GOT3 (cell line): ENCODE measurements around the gene VEGFC.

Experiments used
- DNase-seq: peaks from one replicate; lab custom pipeline; 2025; ENCODE audit warnings: mixed read lengths; lab: John Stamatoyannopoulos, UW

VEGFC gene

DNA sequence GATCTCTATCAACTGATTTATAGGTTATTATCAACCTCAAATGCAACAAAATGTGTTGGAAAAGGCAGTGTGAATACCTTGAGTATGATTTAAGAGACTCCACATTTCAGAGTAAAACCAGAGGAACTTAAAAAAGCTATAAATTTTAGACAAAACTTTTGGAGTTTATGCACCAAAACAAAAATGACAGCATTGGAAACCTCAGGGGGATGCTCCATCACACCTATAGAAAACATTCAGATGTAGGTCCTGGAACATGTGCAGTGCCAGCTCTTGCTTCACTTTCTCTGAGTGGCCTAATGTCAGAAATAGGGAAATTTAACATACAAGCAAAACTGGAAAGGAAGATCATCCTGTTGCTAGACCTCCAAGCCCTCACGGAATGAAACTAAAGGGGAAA is 5.8 kb upstream of the VEGFC start:
- DNase-seq = no peak

DNA sequence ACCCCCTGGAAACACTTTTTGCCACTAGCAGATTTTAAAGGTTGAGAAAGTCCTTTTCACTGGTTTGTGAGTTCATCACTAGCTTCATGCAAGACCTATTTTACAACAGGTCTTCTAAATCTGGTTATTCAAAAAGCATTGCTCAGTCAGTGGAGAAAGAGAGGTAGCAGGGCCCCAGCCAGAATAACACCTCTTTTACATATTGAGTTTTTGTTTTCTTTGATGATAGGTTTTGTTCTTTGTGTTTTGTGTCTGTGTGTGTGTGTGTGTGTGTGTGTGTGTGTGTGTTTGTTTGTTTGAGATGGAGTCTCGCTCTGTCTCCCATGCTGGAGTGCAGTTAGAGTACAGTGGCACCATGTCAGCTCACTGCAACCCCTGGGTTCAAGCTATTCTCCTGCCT is 2.7 kb upstream of the VEGFC start:
- DNase-seq = no peak

GRCh38 chr4:176794651-176795050 is 1.9 kb upstream of the VEGFC start:
- no peak for DNase-seq

DNA sequence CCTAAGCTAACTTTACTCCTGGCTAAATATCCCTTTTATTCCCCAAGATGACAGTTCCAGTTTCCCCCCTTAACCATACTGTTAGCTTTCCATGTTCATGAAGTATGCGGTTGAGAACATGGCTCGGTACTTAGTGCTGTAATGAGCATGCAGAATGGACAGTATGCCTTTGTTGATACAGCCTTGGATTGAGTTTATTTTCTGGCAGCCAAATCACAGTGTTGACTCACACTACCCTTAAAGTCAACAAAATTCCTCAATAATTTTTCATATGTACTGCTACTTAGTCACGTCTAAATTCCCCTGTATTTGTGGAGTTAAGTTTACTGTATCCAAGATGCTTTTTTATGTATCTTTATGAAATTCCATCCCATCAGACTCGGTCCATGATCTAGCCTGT is 1.4 kb upstream of the VEGFC start:
- DNase-seq = no peak

DNA sequence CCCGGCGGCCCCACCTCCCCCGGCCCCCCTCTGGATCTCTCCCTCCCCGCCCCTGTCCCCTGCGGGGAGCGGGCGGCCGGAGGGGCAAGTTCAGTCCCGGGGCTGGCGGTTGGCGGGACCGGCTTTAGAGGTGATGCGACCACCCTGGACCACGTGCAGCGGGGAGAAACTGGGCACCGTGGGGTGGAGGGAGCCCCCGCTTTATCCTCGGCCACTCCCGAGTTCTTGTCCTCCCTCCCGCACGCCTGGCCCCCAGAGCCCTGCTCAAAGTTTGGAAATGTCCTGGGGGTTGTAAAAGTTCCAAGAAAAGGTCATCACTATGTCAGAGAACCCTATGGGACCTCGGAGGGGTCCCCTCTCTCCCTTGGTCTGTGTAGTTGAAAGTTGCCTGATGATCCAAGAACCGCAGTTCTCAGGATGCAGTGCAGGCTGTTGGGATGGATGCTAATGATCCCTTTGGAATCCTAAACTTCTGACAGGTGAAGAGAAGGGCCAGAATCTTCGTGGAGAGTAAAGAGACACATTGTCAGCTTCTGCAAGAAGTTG is 411 bp upstream of the VEGFC start:
- no peak for DNase-seq

DNA sequence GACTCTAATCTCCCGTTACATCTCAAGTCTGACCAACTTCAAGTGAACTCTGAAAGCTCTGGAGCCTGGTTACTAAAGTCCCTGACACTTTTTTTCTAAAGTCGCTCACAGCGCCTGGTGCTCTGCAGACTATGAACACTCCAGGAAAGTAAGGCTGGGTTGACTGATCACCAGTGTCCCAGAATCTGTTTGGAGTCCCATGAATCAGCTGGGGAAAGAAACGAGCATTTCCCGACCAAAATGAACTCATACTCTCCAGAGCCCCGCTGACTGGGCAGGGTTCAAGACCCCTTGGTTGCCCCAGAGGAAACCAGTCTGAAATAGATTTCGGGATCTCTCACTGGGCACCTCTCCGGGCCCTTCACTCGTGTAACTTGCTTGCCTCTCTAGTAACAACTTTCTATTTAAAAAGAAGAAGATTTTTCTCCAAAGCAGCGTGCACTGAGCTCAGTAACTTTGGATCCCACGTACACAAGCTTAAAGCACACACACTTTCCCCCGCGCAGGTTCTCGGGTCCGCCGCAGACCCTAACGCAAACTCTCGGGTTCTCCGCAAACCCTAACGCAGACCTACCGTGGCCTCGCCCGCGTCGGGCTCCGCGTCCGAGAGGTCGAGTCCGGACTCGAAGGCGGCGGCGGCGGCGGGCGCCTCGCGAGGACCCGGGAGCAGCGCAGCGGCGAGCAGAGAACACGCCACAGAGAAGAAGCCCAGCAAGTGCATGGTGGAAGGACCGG is 964 bp downstream of the VEGFC start:
- DNase-seq = no peak

DNA sequence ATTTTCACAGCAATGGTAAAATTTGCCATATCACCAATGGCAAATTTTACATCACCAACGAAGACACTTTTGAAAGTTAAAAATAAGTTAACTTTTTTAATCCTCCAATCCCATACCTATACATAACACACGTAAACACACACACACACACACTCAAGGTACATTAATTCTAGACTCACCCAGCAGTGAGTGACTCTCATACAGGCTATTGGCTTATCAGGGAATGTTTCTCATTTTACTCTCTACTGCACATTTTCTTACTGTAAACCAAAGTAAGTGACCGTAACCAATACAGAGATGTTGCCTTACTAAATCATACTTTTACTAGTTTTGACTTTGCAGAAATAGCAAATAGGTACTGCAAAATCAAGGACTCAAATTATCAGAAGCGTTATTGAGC is 2.3 kb downstream of the VEGFC start:
- DNase-seq = no peak

- no peak for DNase-seq
Observed at GRCh38 chr4:176789955-176790354, 2.8 kb downstream of the VEGFC start.

- DNase-seq = no peak
Observed at GRCh38 chr4:176788971-176789370, 3.8 kb downstream of the VEGFC start.

DNA sequence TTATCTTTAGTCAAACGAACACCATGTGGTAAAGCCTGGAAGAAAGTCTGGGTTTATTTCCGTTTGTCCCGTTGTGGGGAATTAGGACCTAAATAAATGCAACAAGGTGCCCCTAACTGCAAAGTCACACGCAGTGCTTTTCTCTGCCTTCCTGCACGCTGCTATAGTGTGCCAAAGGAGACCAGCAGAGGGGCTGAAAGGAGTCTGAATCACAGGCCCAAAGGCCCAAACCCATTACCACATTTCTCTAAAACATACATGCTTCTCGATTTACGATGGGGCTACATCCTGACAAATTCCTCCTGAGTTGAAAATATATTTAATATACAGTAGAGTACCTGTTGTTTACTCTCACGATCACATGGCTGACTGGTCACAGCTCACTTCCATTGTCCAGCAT is 4.5 kb downstream of the VEGFC start:
- DNase-seq = no peak

GRCh38 chr4:176784816-176785215 is 7.9 kb downstream of the VEGFC start:
- DNase-seq = no peak

DNA sequence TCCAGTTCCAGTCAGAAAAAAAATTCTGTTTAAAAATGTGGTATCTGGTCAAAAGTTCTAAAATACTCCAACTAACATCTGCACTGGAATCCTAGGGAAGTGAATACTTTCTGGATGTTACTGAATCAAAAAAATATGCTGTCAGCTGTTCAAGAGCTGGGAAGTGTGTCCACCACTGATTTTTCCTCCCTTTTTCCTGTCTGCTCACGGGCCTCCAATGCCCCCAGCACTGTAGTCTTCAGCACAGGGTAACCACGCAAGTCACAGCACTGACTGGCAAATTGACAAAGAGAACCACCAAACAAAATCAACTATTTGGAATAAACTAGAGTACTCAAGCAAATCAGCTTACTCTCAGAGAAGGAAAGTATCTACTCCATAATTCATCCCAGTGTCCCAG is 9.9 kb downstream of the VEGFC start:
- no peak for DNase-seq

DNA sequence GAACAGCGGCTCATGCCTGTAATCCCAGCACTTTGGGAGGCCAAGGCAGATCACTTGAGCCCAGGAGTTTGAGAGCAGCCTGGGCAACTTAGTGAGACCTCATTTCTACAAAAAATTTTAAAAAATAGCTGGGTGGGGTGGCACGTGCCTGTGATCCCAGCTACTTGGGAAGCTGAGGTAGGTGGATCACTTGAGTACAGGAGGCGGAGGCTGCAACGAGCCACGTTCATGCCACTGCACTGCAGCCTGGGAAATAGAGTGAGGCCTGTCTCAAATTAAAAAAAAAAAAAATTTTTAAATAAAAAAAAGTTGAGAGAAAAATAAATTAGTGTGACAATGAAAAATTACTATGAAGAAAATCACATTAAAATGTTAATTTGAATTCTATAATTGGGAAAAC is 10.5 kb downstream of the VEGFC start:
- DNase-seq = no peak

DNA sequence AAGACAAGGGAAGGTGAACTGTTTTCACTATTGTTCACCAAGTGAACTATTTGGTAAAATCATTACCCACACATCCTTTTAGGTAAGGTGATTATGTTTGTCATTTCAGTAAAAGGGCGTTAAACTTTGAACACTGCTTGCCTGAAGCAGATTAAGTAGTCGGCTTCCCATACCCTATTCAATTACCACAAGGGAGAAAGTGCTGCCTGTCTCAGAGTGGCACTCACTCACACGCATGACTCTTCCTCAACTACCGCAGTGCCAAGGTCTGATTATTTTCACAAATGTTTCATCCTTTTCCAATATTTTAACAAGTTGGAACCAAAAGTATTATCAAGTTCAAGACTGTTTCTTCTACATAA is 11.0 kb downstream of the VEGFC start:
- DNase-seq = no peak

- no peak for DNase-seq
Observed at GRCh38 chr4:176780995-176781738, 11.6 kb downstream of the VEGFC start.

GRCh38 chr4:176779421-176779820 is 13.3 kb downstream of the VEGFC start:
- no peak for DNase-seq

DNA sequence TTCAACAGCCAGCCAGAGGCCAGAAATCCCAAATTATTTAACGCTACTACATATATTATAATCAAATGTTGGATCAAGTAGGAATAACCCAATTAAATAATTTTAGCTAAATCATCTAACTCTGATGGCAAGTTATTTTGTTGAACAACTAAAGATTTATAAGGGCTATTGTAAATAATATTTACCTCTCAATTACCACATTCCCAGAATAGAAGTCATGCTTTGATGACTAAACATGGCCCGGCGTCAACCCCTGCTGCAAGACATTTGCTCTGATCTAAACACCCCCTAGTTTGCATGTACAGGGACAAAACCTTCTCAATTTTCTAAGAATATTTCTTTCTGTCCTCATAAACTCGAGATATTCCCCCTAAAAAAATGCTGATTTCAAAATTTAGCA is 14.2 kb downstream of the VEGFC start:
- no peak for DNase-seq

- no peak for DNase-seq
Observed at GRCh38 chr4:176778063-176778462, 14.7 kb downstream of the VEGFC start.

DNA sequence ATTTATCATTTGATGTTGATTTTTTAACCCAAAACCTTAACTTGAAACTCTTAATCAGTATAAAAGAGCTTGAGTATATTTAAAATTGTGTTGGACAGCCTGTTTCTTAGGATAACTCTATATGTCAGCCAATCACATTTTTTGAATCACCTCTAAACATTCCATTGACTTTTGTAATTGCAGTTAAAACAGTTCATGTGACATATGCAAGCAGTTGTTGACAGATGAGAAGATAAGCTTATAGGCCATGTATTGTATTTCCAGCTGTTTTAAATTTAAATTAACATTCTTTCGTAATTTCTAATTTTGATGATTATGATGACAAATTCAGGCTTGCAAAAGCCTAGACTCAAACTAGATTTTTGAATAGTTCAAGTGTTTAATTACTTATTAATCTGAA is 17.4 kb downstream of the VEGFC start:
- DNase-seq = no peak

DNA sequence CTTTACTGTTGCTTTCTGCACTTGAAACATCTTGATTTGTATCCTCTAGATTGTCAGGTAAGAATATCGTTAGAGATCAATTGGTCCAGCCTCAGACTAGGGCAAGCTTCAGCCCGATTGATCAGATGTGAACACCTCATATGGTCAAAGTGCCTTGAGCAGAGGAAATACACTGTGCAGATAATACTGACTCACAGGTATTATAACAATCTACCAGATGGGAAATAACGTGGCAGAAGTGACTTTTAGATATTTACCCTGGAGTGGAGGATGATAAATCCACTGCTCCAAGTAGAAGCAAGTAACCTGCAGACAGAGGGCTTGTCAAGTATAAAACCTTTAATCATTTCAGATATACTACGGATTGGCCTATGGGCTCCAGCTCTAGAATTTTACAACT is 17.9 kb downstream of the VEGFC start:
- no peak for DNase-seq

DNA sequence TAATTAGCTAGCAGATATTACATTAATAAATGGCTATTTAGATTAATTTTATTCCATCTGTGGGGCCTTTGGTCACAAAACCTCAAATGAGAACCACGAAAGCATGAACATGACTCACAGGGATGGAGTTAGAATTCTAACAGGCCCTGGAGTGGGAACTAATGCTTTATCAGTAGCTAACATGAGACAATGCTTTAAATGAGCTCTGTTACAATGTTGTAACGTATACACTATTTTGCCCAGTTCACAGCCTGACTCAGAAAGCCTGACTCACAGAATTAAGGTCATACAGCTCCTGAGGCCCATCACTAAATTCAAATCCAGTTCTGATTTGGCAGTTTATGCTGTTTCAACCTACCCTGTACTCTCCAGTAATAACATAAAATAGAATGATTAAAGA is 23.2 kb downstream of the VEGFC start:
- no peak for DNase-seq

DNA sequence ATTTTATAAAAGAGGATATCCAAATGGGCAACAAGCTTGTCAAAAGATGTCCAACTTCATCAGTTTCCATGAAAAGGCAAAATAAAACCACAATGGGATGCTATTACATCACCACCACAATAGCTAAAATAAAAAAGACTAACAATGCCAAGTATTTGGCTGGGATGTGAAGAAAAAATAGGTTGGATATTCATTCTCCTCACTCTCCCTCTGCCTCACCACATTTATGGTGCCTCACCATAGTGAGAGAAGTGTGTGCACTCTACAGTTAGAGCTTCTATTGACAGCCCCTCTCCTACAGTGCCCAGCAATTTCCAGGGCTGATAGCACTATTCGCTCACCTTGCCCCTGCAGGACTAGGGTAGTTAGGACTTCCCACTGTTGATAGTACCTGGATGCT is 25.5 kb downstream of the VEGFC start:
- DNase-seq = no peak

GRCh38 chr4:176762661-176763308 is 29.9 kb downstream of the VEGFC start:
- DNase-seq = no peak
